ENCODE results near the gene LRRC45.

- TF ChIP-seq CTCF (conservative IDR thresholded peaks at IDR 0.05 in 1 of 2, IDR thresholded peaks at IDR 0.05 in 1 of 2; ENCODE audit: low read depth in 1 of 2, low read length in 2 of 2) (no peak), EZH2 (IDR thresholded peaks at IDR 0.05; ENCODE audit: low read length, missing control alignments) (no peak)
Observed at GRCh38 chr17:81999587-81999975, 23.5 kb upstream of the LRRC45 start.
